Vagina (tissue), 2 donors: ENCODE measurements around the gene TPST1. TPM values are rescaled to one million over a fixed set of nuclear protein-coding genes. Genes with fewer than 3 reads are reported as not detected.
"Not testable (repeated sequence)": the region's sequence is repeated elsewhere in the genome, so short reads cannot be mapped to it uniquely, and the experiment has no call there.

Source experiments
- DNase-seq, 2 donors: peaks; one replicate each; pipeline ENCODE4 v3.0.0-alpha.2; 2017; ENCODE audit errors: extremely low spot score in 2 of 2
- H3K27ac ChIP-seq: fragments of 200-600 bp; sonication (generic); one replicate; pipeline ENCODE4 v1.5.1; 2019
- H3K27me3 ChIP-seq: fragments of 200-600 bp; sonication (generic); one replicate; pipeline ENCODE4 v1.5.1; 2019
- H3K36me3 ChIP-seq, 2 donors: fragments of 200-600 bp; sonication (generic); one replicate each; pipeline ENCODE4 v1.5.1; 2017 to 2019
- H3K4me1 ChIP-seq: fragments of 200-600 bp; sonication (generic); one replicate; pipeline ENCODE4 v1.5.1; 2019
- H3K4me3 ChIP-seq, 2 donors: fragments of 200-600 bp; sonication (generic); 1 replicate in 1 of 2; 2 replicates in 1 of 2; pipeline ENCODE4 v1.5.1; 2016 to 2019
- H3K9me3 ChIP-seq: fragments of 200-600 bp; sonication (generic); one replicate; pipeline ENCODE4 v1.5.1; 2019
- POLR2A ChIP-seq, 2 donors: fragments of 450-650 bp; IDR thresholded peaks; one replicate each; pipeline ENCODE4 v1.6.1; 2017; ENCODE audit warnings: antibody characterized with exemption in 2 of 2, mild to moderate bottlenecking in 2 of 2, moderate library complexity in 2 of 2
- POLR2AphosphoS5 ChIP-seq, 2 donors: sonication (generic); formaldehyde crosslinking; IDR thresholded peaks; one replicate each; pipeline ENCODE4 v1.9.0; 2017; ENCODE audit warnings: antibody characterized with exemption in 2 of 2, mild to moderate bottlenecking in 2 of 2, low read depth in 1 of 2; ENCODE audit not compliant: insufficient read depth in 1 of 2
- intact Hi-C: fragments of 100-400 bp; cut with DNase I; formaldehyde crosslinking; loops from one replicate; pipeline ENCODE4 v1.15.1; 2023
- small RNA-seq: library from RNA; depleted of rRNA; stranded (forward); fragments of <200 nt; gene quantifications from one replicate; pipeline ENCODE3, GENCODE V24; 2016
- total RNA-seq: library from RNA; depleted of rRNA; stranded (reverse); fragments of >200 nt; gene quantifications from one replicate; pipeline ENCODE4 v1.2.3, GENCODE V29; 2016
- TF ChIP-seq, protein P1 (sequence below), 3 experiments: fragments of 450-650 bp in 2 of 3; fragments of 200-600 bp in 1 of 3; sonication (generic) in 1 of 3; IDR thresholded peaks; one replicate each; pipeline ENCODE4 v1.5.1; 2017 to 2019; ENCODE audit warnings: antibody characterized with exemption in 3 of 3, mild to moderate bottlenecking in 2 of 3, moderate library complexity in 2 of 3

TPST1 gene
- total RNA-seq, 1 donor from 2014 or later, result 52.3 TPM

DNA sequence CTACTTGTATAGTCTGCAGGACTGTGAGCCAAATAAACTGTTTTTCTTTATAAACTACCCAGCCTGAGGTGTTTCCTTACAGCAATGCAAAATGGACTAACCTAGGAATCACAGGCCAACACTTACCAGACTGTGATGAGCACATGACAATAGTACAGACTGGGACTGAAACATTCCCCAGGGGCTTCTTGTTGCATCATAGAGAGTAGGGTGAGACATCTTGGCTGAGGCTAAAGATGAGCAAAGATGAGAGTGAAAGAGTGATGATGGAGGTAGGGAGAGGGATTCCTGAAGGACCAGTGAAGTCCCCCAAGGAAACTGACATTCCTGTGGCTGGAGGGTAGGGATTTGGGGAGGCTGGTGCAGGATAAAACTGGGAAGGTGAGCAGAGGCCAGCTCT, 194.4 kb downstream of the TPST1 start:
- H3K36me3 ChIP-seq, result no peaks in the 10 kb centered on the region

DNA sequence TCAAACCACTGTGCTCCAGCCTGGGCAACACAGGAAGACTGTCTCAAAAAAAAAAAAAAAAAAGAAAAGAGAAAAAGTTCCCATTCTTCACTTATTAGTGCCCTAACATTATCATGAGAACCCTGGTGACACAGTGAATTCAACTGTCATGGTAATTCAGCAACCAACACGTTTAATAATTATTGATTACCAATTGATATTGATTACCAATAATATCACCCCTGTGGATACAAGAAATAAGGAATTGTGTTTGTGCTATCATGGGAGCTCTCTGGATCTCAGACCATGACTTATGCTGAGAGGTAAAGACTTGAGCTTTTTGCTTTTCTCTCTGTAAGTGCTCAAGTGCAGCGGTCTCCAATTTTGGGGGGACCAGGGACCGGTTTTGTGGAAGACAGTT, 195.3 kb downstream of the TPST1 start:
- Histone ChIP-seq H3K36me3 (no peaks in the 10 kb centered on the region), H3K27me3 (no peaks in the 10 kb centered on the region), H3K4me3 (no peak overlapping the region), H3K4me1 (no peaks in the 10 kb centered on the region), H3K9me3 (no peaks in the 10 kb centered on the region), H3K27ac (no peak overlapping the region)
- no peak for DNase-seq
- intact Hi-C loops, result loop anchor here (5.0 kb wide), 1 partner anchor 172 kb away; no protein-coding TSS in a partner anchor
- TF ChIP-seq, protein P1, sequence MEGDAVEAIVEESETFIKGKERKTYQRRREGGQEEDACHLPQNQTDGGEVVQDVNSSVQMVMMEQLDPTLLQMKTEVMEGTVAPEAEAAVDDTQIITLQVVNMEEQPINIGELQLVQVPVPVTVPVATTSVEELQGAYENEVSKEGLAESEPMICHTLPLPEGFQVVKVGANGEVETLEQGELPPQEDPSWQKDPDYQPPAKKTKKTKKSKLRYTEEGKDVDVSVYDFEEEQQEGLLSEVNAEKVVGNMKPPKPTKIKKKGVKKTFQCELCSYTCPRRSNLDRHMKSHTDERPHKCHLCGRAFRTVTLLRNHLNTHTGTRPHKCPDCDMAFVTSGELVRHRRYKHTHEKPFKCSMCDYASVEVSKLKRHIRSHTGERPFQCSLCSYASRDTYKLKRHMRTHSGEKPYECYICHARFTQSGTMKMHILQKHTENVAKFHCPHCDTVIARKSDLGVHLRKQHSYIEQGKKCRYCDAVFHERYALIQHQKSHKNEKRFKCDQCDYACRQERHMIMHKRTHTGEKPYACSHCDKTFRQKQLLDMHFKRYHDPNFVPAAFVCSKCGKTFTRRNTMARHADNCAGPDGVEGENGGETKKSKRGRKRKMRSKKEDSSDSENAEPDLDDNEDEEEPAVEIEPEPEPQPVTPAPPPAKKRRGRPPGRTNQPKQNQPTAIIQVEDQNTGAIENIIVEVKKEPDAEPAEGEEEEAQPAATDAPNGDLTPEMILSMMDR (IDR thresholded peaks at IDR 0.05), result no peak

More for the DNA sequence above, 194.4 kb downstream of the TPST1 start:
- Histone ChIP-seq H3K27me3 (no peaks in the 10 kb centered on the region), H3K4me3 (no peak overlapping the region), H3K27ac (no peak overlapping the region), H3K4me1 (no peaks in the 10 kb centered on the region), H3K9me3 (no peaks in the 10 kb centered on the region)
- no peak for DNase-seq
- TF ChIP-seq, protein P1 (IDR thresholded peaks at IDR 0.05), result no peak
- no peak for TF ChIP-seq POLR2AphosphoS5 (IDR thresholded peaks at IDR 0.05; ENCODE audit: insufficient read depth in 1 of 2, low read depth in 1 of 2)
- no peak for TF ChIP-seq POLR2A (IDR thresholded peaks at IDR 0.05)
- intact Hi-C loops, result no loop called here

DNA sequence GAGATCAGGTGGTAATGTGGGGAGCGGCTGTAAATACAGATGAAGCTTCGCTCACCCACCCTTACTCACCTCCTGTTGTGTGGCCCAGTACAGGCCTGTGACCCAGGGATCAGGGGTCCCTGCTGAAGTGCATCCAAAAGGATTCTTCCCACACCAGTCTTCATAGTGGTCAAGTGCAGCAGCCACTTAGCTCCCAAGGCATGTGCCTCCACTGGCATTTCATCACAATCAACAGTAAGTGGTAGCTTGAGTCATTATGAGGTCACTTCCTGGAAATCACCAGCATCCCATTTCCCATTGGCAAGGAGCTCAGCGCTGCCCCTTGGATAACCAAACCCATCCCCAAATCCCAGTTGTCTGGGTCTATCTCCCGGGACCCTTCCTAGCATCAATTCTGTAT, 196.0 kb downstream of the TPST1 start:
- not testable (repeated sequence) for DNase-seq, H3K36me3 ChIP-seq, H3K9me3 ChIP-seq, H3K4me3 ChIP-seq, H3K27me3 ChIP-seq, H3K4me1 ChIP-seq, H3K27ac ChIP-seq
- intact Hi-C loops, result loop anchor here (5.0 kb wide), 1 partner anchor 171 kb away; no protein-coding TSS in a partner anchor

DNA sequence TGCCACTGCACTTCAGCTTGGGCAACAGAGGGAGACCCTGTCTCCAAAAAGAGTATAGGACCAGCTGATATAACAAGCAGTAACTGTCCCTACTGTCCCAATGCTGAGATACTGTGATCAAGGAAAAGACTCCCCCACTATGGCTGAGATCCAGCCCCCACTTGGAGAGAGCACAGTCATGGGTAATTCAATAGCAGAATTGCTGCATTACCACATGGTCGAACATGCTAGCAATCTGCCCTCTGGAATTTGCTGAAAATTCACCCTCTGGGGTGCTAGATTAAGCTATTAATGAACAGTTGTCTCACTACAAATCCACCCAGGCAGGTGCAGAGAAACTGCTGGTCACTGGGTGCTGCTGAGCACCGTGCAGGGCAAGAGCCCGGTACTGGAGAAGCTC, 196.8 kb downstream of the TPST1 start:
- DNase-seq, H3K4me3 ChIP-seq, H3K4me1 ChIP-seq, H3K27ac ChIP-seq, H3K27me3 ChIP-seq, H3K9me3 ChIP-seq, H3K36me3 ChIP-seq: not testable (repeated sequence)
- intact Hi-C loops, result loop anchor here (5.0 kb wide), 1 partner anchor 170 kb away; no protein-coding TSS in a partner anchor

DNA sequence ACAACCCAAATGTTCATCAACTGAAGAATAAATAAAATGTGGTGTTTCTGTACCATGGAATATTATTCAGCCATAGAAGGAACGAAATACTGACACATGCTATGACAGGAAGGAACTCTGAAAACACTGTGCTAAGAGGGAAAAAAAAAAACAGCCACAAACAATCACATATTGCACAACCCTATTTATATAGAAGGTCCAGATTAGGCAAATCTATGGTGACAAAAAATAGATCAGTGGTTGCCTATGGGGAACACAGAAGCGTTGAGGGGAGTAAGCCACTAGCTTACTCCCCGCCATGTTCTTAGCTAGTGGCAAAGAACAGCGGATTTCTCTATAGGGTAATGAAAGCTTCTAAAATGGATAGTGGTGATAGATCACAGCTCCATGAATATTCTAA, 198.4 kb downstream of the TPST1 start:
- H3K4me3 ChIP-seq, result no peak overlapping the region
- TF ChIP-seq, protein P1 (IDR thresholded peaks at IDR 0.05), result no peak
- TF ChIP-seq POLR2AphosphoS5 (IDR thresholded peaks at IDR 0.05; ENCODE audit: insufficient read depth in 1 of 2, low read depth in 1 of 2), result no peak
- TF ChIP-seq POLR2A (IDR thresholded peaks at IDR 0.05), result no peak
- no peak for DNase-seq
- H3K27me3 ChIP-seq, result no peaks in the 10 kb centered on the region
- peaks cover 0 to 2% of the 10 kb centered on the region in 2 donors for H3K36me3 ChIP-seq
- H3K4me1 ChIP-seq, result no peaks in the 10 kb centered on the region
- intact Hi-C loops, result loop anchor here (5.0 kb wide), 1 partner anchor 169 kb away; no protein-coding TSS in a partner anchor
- no peaks in the 10 kb centered on the region for H3K9me3 ChIP-seq
- no peak overlapping the region for H3K27ac ChIP-seq

DNA sequence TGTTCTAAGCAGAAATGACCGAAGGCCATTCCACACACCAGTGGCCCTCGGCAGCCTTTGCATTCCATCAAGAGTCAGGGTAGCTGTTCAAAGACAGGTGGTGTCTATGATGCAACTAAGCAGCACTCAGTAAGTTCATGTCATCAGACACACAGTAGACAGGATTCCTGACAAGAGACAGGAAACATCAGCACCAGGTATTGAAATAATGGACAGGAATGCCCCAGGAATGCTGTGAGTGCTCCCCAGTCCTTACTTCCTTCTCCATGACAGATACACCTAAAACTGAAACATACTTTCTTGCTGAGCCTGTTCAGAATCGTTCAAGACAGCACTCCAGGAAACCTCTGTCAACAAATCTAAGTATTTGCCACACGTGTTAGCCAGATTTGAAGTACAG, 204.4 kb downstream of the TPST1 start:
- peaks cover 17% of the 10 kb centered on the region for H3K4me1 ChIP-seq
- H3K27ac ChIP-seq, result no peak overlapping the region
- intact Hi-C loops, result no loop called here
- TF ChIP-seq, protein P1 (IDR thresholded peaks at IDR 0.05), result no peak
- TF ChIP-seq POLR2A (IDR thresholded peaks at IDR 0.05) (no peak), POLR2AphosphoS5 (IDR thresholded peaks at IDR 0.05; ENCODE audit: insufficient read depth in 1 of 2, low read depth in 1 of 2) (no peak)
- peaks cover 0 to 8% of the 10 kb centered on the region in 2 donors for H3K36me3 ChIP-seq
- H3K9me3 ChIP-seq, result no peaks in the 10 kb centered on the region
- H3K4me3 ChIP-seq, result no peak overlapping the region
- no peak for DNase-seq
- no peaks in the 10 kb centered on the region for H3K27me3 ChIP-seq

Small RNA genes within 50 kb of the gene (small RNA-seq; reads per million reads assigned to genes)
- gene RNU6-313P, result not detected

Other genes starting within 250 kb of the TPST1 start
- 34.6 TPM for gene GUSB, start 223.1 kb upstream of the TPST1 start, total RNA-seq
- gene ASL, start 129.5 kb upstream of the TPST1 start, total RNA-seq, result 24.6 TPM
- 56.5 TPM for gene CRCP, start 90.5 kb upstream of the TPST1 start, total RNA-seq